ENCODE measurements around the gene ZNF568.

ZNF568 gene
- total RNA-seq = 15.4 reads per million, percentile 41 among the genes with 10 or more reads in this experiment

GRCh38 chr19:36915992-36916830, at the start of gene ZNF568, which contains the start of gene ZNF829:
Gene ZNF568 (plus strand): TSS chr19:36916332. CDS start chr19:36922771, 6,439 bp downstream.
Gene ZNF829 (minus strand): TSS chr19:36916291. CDS start chr19:36915167, 1,124 bp downstream.
- peak; percentile 92 for DNase-seq

GRCh38 chr19:36876993-36877938, 38.9 kb upstream of the ZNF568 start:
- DNase-seq = no peak

DNA sequence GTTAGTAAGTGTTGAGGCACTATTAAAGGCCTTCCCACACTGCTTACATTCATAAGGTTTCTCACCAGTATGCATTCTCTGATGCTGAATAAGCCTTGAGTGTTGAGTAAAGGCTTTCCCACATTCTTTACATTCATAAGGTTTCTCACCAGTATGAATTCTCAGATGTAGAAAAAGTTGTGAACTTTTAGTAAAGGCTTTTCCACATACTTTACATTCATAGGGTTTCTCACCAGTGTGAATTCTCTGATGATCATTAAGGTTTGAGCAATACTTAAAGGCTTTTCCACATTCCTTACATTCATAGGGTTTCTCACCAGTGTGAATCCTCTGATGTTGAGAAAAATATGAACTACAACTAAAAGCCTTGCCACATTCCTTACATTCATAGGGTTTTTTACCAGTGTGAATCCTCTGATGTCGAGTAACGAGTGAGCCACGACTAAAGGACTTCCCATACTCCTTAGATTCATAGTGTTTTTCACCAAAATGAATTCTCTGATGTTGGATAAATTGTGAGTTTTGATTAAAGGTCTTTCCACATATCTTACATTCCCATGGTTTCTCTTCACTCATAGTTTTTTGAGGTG, 24.3 kb upstream of the ZNF568 start:
- no peak for DNase-seq

DNA sequence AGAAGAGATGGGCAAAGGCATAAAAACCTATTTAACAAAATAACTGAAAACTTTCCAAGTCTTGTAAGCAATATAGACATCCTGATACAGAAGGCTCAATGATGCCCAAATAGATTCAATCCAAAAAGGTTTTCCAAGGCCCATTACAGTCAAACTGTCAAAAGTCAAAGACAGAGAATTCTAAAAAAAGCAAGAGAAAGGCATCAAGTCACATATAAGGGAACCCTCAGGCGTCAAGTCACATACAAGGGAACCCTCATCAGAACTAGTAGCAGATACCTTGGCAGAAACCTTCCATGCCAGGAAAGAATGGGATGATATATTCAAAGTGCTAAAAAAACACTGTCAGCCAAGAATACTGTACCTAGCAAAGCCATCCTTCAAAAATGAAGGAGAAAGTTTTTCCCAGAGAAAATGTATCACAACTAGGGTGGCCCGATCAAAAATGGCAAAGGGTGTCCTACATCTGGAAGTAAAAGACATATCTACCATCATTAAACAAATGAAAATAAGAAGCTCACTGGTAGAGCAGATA, 21.2 kb upstream of the ZNF568 start:
- no peak for DNase-seq

- no peak for DNase-seq
These were observed 17.7 kb upstream of the ZNF568 start for GRCh38 chr19:36898422-36898821.

DNA sequence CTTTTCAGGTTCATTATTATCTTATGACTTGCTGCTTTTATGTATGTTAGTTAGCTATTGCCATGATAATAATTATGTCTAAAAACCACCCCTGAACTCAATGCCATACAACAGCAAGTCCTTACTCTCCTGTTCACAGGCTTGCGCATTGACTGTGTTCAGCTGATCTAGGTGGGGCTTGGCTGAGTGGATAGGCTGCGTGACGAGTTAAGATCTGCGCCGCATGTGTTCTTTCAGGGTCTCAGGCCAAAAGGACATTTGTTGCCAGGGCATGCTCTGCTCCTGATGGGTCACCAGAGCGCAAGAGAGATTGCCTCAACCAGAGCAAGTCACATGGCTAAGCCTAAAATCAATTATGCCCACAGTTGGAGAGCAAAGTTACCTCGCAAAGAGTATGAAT, 859 bp downstream of the ZNF568 start:
- no peak for DNase-seq

DNA sequence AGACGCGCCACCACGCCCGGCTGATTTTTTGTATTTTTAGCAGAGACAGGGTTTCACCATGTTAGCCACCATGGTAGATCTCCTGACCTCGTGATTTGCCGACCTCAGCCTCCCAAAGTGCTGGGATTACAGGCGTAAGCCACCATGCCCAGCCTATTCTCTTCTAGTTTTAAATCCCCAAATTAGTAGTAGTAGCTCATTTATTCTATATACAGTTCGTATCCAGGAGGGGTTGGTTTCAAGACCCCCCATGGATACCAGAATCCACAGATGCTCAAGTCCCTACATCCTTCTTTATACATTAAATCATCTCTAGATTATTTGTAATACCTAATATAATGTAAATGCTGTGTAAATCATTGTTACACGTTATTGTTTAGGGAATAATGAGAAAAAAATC, 2.0 kb downstream of the ZNF568 start:
- DNase-seq = no peak

- DNase-seq = no peak
These were observed 15.6 kb downstream of the ZNF568 start for GRCh38 chr19:36931684-36932083.

DNA sequence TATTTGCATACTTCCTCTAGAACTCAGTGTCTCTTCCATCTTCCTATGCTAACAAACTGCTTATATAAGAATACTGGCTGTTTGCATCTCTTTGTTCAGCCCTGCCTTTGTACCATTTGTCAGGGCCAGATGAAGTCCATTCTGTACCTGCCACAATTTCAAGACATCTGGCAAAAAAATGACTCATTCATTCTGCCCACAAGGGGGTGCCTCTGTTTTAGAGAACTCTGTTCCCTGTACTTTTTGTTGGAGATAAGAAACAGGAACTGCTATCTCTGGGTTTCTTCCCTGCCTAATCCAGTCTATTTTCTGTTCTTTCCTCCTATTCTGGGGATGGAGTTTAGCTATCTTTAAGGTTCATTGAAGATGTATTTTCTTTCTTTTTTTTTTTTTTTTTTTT, 23.0 kb downstream of the ZNF568 start:
- DNase-seq = no peak

DNA sequence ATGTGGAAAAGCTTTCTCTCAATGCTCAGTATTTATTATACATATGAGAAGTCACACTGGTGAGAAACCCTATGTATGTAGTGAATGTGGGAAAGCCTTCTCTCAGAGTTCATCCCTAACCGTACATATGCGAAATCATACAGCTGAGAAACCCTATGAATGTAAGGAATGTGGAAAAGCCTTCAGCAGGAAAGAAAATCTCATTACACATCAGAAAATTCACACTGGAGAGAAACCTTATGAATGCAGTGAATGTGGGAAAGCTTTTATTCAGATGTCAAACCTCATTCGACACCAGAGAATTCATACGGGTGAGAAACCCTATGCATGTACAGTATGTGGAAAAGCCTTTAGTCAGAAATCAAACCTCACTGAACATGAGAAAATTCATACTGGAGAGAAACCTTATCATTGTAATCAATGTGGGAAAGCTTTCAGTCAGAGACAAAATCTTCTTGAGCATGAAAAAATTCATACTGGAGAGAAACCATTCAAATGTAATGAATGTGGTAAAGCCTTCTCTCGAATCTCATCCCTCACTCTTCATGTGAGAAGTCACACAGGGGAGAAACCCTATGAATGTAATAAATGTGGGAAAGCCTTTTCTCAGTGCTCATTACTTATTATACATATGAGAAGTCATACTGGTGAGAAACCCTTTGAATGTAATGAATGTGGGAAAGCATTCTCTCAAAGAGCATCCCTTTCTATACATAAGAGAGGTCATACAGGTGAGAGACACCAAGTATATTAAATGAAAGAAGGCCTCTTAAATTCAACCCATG, 34.4 kb downstream of the ZNF568 start:
- DNase-seq = no peak

DNA sequence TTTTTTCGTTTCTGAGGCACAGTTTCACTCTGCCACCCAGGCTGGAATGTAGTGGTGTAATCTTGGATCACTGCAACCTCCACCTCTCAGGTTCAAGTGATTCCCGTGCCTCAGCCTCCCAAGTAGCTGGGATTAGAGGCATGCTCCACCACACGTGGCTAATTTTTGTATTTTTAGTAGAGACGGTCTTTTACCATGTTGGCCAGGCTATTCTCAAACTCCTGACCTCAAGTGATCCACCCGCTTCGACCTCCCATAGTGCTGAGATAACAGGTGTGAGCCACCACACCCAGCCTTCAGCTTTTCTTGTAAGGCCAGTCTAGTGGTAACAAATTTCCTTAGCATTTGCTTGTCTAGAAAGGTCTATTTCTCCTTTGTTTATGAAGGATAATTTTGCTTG, 46.2 kb downstream of the ZNF568 start:
- DNase-seq = no peak

- DNase-seq = no peak
These were observed 47.1 kb downstream of the ZNF568 start for GRCh38 chr19:36963280-36963679.

- DNase-seq = no peak
These were observed 56.4 kb downstream of the ZNF568 start for GRCh38 chr19:36972571-36972970.

- DNase-seq = peak; percentile 73
These were observed 57.1 kb downstream of the ZNF568 start for GRCh38 chr19:36973021-36973843.

GRCh38 chr19:36973844-36974195, 57.7 kb downstream of the ZNF568 start:
- DNase-seq = no peak

DNA sequence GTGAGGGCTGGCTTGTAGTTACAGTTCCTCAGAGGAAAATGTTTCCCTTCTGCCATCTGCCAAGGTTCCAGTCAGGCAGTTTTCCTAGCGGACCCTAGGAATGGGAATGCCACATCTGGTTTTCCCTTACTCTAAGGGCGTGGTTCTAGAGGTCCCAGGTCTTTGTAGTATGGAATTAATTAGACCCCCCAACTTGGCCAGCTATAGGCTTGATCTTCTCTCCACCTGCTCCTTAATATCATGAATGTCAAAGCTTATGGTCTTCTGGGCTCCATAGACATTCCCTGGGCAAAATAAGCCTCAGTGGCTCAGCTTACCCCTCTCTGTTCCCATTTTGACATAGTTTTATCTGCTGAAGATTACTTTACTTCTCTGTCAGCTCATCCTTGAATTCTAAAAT, 70.0 kb downstream of the ZNF568 start:
- no peak for DNase-seq

- no peak for DNase-seq
These were observed 70.5 kb downstream of the ZNF568 start for GRCh38 chr19:36986601-36987000.

- no peak for DNase-seq
These were observed 71.0 kb downstream of the ZNF568 start for GRCh38 chr19:36987091-36987490.

GRCh38 chr19:36997152-36997842, 81.2 kb downstream of the ZNF568 start:
- no peak for DNase-seq

GRCh38 chr19:36997843-36998235, 81.7 kb downstream of the ZNF568 start:
- DNase-seq = no peak

Measured in effector CD4-positive, alpha-beta T cell (primary cell).